GM23248 (cell line): ENCODE results near the gene TEX36.

ENCODE experiments used
- EZH2 ChIP-seq: fragments of 200-600 bp; sonication (generic); IDR thresholded peaks from 2 replicates; pipeline ENCODE4 v1.6.1; 2018; ENCODE audit warnings: antibody characterized with exemption, mild to moderate bottlenecking; ENCODE audit not compliant: insufficient read depth, poor library complexity, severe bottlenecking
- EZH2phosphoT487 ChIP-seq: fragments of 200-600 bp; sonication (generic); IDR thresholded peaks from 2 replicates; pipeline ENCODE4 v1.6.1; 2018; ENCODE audit warnings: antibody characterized with exemption, moderate library complexity, mild to moderate bottlenecking, low read depth; ENCODE audit not compliant: insufficient read depth

DNA sequence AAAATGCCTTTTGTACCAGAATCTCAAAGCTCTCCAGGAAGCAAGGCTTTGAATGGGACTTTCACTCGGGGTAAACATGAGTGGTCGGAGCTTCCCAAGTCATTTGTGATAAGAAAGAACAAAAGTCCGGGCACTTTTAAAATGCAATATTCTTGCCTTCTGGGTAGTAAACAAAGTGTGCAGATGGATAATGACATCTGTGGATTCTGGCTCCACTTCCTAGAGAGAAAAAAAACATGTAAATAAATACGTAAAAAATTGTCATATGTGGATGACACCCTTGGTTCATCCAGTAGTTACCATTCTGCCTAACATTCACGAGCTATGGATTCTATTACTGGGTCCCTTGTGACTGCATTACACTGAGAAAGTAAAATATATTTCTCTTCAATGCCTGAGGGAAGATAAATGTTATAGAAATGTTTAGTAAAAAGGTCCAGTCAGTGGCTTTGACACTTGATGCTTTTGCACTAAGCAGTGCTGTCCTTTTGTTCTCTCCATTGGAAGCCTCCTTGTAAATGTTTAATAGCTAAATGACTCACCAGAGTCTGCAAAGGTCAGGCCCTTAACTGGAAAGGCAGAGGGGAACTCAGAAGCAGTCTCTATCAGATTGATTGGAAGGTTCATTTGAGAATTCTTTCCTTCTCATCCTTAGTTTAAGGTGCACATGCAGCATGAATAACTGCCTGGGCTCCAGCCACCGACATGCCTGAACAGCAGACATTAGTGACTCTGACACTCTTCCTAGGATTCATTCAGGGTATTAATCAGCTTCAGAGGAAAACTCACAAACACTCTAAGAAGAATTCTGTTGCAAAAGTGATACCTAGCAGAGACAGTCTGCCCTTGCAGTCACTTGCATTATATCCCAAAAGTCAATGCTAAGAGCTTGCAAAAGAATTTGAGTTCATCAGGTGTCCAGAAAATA, 24.8 kb upstream of the TEX36 start:
- TF ChIP-seq EZH2phosphoT487 (no peak), EZH2 (no peak)
